IgD-negative memory B cell (primary cell): Measurements from ENCODE around the gene MYO1H. TPM values are rescaled to one million over a fixed set of nuclear protein-coding genes. Genes with fewer than 3 reads are reported as not detected.
A peak's percentile ranks its signal among the peaks of the same experiment; 100 is the strongest.
"Not testable (repeated sequence)": the region's sequence is repeated elsewhere in the genome, so short reads cannot be mapped to it uniquely, and the experiment has no call there.

Experiments used
- H3K27ac Mint-ChIP-seq, 3 donors: one replicate each; pipeline ENCODE4 v1.8.0; 2020 to 2022; ENCODE audit warnings: mild to moderate bottlenecking in 3 of 3, mixed read lengths in 3 of 3, moderate library complexity in 1 of 3
- H3K27me3 Mint-ChIP-seq: one replicate; pipeline ENCODE4 v1.8.0; 2021; ENCODE audit warnings: mixed read lengths
- H3K36me3 Mint-ChIP-seq: one replicate; pipeline ENCODE4 v1.8.0; 2020; ENCODE audit warnings: mild to moderate bottlenecking, mixed read lengths
- H3K4me1 Mint-ChIP-seq, 3 donors: one replicate each; pipeline ENCODE4 v1.8.0; 2020 to 2022; ENCODE audit warnings: mixed read lengths in 3 of 3, mild to moderate bottlenecking in 1 of 3
- H3K4me3 Mint-ChIP-seq, 4 donors: one replicate each; pipeline ENCODE4 v1.8.0; 2020 to 2022; ENCODE audit warnings: mild to moderate bottlenecking in 4 of 4, mixed read lengths in 4 of 4, moderate library complexity in 3 of 4
- H3K9me3 Mint-ChIP-seq, 3 donors: one replicate each; pipeline ENCODE4 v1.8.0; 2020 to 2021; ENCODE audit warnings: mixed read lengths in 3 of 3, mild to moderate bottlenecking in 1 of 3
- polyA plus RNA-seq: library from polyadenylated mRNA; unstranded; fragments of 300-500 nt; fragmentation: Illumina TruSeq; gene quantifications from one replicate; pipeline ENCODE4 v1.2.3, GENCODE V29; 2021

The MYO1H gene
- polyA plus RNA-seq, 1 donor from 2014 or later: not detected

- not testable (repeated sequence) for H3K27ac Mint-ChIP-seq, H3K9me3 Mint-ChIP-seq, H3K36me3 Mint-ChIP-seq, H3K27me3 Mint-ChIP-seq, H3K4me3 Mint-ChIP-seq, H3K4me1 Mint-ChIP-seq
Measured at GRCh38 chr12:109439951-109440350, 92.3 kb downstream of the MYO1H start.

- Mint-ChIP-seq H3K36me3 (no peaks in the 10 kb centered on the region), H3K9me3 (no peaks in the 10 kb centered on the region), H3K4me3 (no peak overlapping the region), H3K27ac (no peak overlapping the region), H3K27me3 (no peaks in the 10 kb centered on the region), H3K4me1 (no peaks in the 10 kb centered on the region)
Measured at GRCh38 chr12:109440851-109441490, 93.3 kb downstream of the MYO1H start.

- no peaks in the 10 kb centered on the region for H3K9me3 Mint-ChIP-seq
- H3K36me3 Mint-ChIP-seq: no peaks in the 10 kb centered on the region
- no peak overlapping the region for H3K27ac Mint-ChIP-seq
Measured at GRCh38 chr12:109443794-109444193, 96.1 kb downstream of the MYO1H start.

GRCh38 chr12:109444259-109444658 is 96.6 kb downstream of the MYO1H start:
- Mint-ChIP-seq H3K27me3 (no peaks in the 10 kb centered on the region), H3K27ac (no peak overlapping the region), H3K4me3 (no peak overlapping the region), H3K36me3 (no peaks in the 10 kb centered on the region), H3K4me1 (no peaks in the 10 kb centered on the region), H3K9me3 (no peaks in the 10 kb centered on the region)

More at GRCh38 chr12:109443794-109444193, 96.1 kb downstream of the MYO1H start:
- no peaks in the 10 kb centered on the region for H3K4me1 Mint-ChIP-seq
- no peak overlapping the region for H3K4me3 Mint-ChIP-seq
- no peaks in the 10 kb centered on the region for H3K27me3 Mint-ChIP-seq

- Mint-ChIP-seq H3K9me3 (no peaks in the 10 kb centered on the region), H3K4me3 (no peak overlapping the region), H3K36me3 (no peaks in the 10 kb centered on the region), H3K27me3 (no peaks in the 10 kb centered on the region), H3K27ac (no peak overlapping the region), H3K4me1 (no peaks in the 10 kb centered on the region)
Measured at GRCh38 chr12:109445191-109445609, 97.5 kb downstream of the MYO1H start.

DNA sequence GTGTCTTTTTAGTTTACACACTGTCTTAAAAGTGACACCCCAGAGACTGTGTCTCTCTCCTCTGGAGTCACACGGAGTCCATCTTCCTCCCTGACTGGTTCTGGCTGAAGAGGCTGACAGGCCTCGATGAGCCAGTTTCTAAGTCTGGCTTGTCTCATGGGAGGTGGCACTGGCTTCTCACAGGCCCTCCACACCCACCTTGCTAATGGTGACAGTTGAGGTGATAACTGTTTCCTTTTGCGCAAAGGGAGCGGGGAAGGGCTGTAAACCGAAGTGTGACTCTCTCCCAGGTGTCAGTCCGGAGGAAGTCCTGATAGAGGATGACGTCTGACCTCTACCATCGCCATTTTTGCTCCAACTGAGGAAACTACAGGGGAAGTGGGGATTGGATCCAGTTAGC is 99.2 kb downstream of the MYO1H start:
- Mint-ChIP-seq H3K36me3 (no peaks in the 10 kb centered on the region), H3K27me3 (no peaks in the 10 kb centered on the region), H3K27ac (peak overlapping the region in 1 of 3 donors; percentile 62), H3K9me3 (no peaks in the 10 kb centered on the region), H3K4me1 (no peaks in the 10 kb centered on the region), H3K4me3 (no peak overlapping the region)

- Mint-ChIP-seq H3K27me3 (no peaks in the 10 kb centered on the region), H3K27ac (peak overlapping the region in 1 of 3 donors; percentile 67), H3K36me3 (peaks cover 2% of the 10 kb centered on the region), H3K4me1 (no peaks in the 10 kb centered on the region), H3K4me3 (no peak overlapping the region), H3K9me3 (no peaks in the 10 kb centered on the region)
Measured at GRCh38 chr12:109447482-109447881, 99.8 kb downstream of the MYO1H start.

DNA sequence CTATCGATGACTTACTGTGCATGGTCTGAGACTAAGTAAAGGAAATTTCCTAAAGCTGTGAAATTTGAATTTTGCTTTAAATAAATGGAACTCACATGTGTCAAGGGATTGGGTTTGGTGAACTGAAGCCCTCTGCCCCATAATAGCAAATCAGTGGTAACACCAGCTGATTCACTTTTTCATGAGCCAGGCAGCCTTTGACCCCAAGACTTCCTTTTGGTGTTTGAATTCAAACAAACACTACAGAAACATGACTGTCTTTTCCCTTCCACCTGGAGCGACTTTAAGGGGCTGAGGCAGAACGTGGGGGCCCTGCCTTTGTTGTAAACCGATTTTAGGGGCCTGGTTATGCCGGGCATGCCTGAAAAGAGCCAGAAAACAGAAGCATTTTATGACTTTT is 100.6 kb downstream of the MYO1H start:
- no peak overlapping the region for H3K4me3 Mint-ChIP-seq

DNA sequence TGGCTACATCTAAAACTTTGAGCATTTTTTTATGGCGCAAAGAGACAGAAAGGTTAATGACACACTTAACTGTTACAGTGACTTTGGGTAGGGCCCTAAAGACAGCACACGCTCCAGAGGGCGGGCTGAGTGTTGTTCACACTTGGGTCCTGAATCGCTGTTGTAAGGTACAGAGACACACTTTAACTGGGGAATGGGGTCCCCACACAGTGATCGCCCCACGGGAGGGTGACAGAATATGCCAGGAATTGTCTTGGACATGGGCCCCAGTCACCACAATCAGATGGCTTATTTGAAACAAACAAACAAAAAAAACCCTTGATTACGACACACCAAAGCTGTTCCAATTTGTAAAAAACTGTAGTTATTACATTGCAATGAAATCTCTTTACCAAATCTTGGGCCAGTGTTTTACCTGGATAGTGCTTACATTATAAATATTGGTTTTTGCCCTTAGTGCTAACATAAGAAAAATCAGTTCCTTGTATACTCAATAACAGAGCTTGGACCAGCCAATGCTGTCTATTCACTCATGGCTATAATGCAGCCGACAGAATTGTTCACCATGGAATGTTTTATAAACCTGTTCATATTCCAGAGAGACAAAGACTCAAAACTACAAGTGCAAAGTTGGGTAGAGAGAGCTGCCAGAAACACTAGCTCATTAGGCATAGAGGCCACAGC is 101.1 kb downstream of the MYO1H start:
- no peak overlapping the region for H3K27ac Mint-ChIP-seq

More for the DNA sequence above, 100.6 kb downstream of the MYO1H start:
- Mint-ChIP-seq H3K36me3 (peaks cover 2% of the 10 kb centered on the region), H3K27ac (no peak overlapping the region), H3K9me3 (no peaks in the 10 kb centered on the region), H3K27me3 (no peaks in the 10 kb centered on the region), H3K4me1 (no peaks in the 10 kb centered on the region)

GRCh38 chr12:109449845-109450532 is 102.3 kb downstream of the MYO1H start:
- no peaks in the 10 kb centered on the region for H3K4me1 Mint-ChIP-seq
- H3K9me3 Mint-ChIP-seq: no peaks in the 10 kb centered on the region
- H3K27ac Mint-ChIP-seq: peak overlapping the region in 1 of 3 donors; percentile 28
- H3K27me3 Mint-ChIP-seq: no peaks in the 10 kb centered on the region
- H3K4me3 Mint-ChIP-seq: no peak overlapping the region
- peaks cover 2% of the 10 kb centered on the region for H3K36me3 Mint-ChIP-seq

More for the DNA sequence above, 101.1 kb downstream of the MYO1H start:
- no peaks in the 10 kb centered on the region for H3K4me1 Mint-ChIP-seq
- no peak overlapping the region for H3K4me3 Mint-ChIP-seq
- no peaks in the 10 kb centered on the region for H3K27me3 Mint-ChIP-seq
- H3K36me3 Mint-ChIP-seq: peaks cover 2% of the 10 kb centered on the region
- no peaks in the 10 kb centered on the region for H3K9me3 Mint-ChIP-seq

- H3K4me3 Mint-ChIP-seq: peak overlapping the region in 1 of 4 donors; percentile 72
- no peak overlapping the region for H3K27ac Mint-ChIP-seq
- H3K27me3 Mint-ChIP-seq: no peaks in the 10 kb centered on the region
- H3K4me1 Mint-ChIP-seq: no peaks in the 10 kb centered on the region
- H3K36me3 Mint-ChIP-seq: peaks cover 2% of the 10 kb centered on the region
- no peaks in the 10 kb centered on the region for H3K9me3 Mint-ChIP-seq
Measured at GRCh38 chr12:109450980-109451379, 103.3 kb downstream of the MYO1H start.

DNA sequence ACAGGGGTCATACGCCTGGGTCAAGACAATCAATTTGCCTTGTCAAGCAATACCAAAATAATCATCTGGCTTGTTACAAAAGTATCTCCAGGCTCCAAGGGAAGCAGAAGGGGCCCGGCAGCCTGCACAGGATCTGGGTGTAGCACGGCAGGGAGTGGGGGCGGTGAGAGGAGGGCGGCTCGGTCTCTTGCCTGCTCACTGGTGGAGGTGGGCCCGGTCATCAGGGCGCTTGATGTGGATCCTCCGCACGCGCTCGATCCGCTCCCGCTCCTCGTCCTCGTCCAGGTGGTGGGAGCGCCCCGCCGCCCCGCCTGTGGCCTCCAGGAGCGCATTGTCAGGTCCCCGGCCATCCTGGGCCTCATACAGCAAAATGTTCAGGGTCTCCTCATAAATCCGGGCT is 103.7 kb downstream of the MYO1H start:
- Mint-ChIP-seq H3K9me3 (no peaks in the 10 kb centered on the region), H3K27me3 (no peaks in the 10 kb centered on the region), H3K4me1 (no peaks in the 10 kb centered on the region), H3K27ac (no peak overlapping the region), H3K4me3 (peak overlapping the region in 1 of 4 donors; percentile 72), H3K36me3 (peaks cover 2% of the 10 kb centered on the region)

GRCh38 chr12:109452489-109452888 is 104.8 kb downstream of the MYO1H start:
- Mint-ChIP-seq H3K27ac (no peak overlapping the region), H3K4me3 (no peak overlapping the region), H3K36me3 (peaks cover 2% of the 10 kb centered on the region), H3K9me3 (no peaks in the 10 kb centered on the region), H3K27me3 (no peaks in the 10 kb centered on the region), H3K4me1 (no peaks in the 10 kb centered on the region)

- Mint-ChIP-seq H3K27ac (peak overlapping the region in 2 of 3 donors; percentile 50 to 82), H3K27me3 (no peaks in the 10 kb centered on the region), H3K4me1 (peaks cover 0 to 5% (median 4%) of the 10 kb centered on the region in 3 donors), H3K9me3 (no peaks in the 10 kb centered on the region), H3K36me3 (peaks cover 7% of the 10 kb centered on the region), H3K4me3 (no peak overlapping the region)
Measured at GRCh38 chr12:109455706-109456105, 108.0 kb downstream of the MYO1H start.

- Mint-ChIP-seq H3K27me3 (no peaks in the 10 kb centered on the region), H3K36me3 (peaks cover 5% of the 10 kb centered on the region), H3K4me3 (peak overlapping the region in 1 of 4 donors; percentile 39), H3K9me3 (no peaks in the 10 kb centered on the region), H3K4me1 (peaks cover 12 to 13% (median 12%) of the 10 kb centered on the region in 3 donors), H3K27ac (no peak overlapping the region)
Measured at GRCh38 chr12:109458086-109458485, 110.4 kb downstream of the MYO1H start.
